ENCODE measurements around the gene WWP2. TPM values are rescaled to one million over a fixed set of nuclear protein-coding genes. Genes with fewer than 3 reads are reported as not detected.

The WWP2 gene
- polyA plus RNA-seq, 3 donors, result 29.6 to 54.4 (median 46.0) TPM

DNA sequence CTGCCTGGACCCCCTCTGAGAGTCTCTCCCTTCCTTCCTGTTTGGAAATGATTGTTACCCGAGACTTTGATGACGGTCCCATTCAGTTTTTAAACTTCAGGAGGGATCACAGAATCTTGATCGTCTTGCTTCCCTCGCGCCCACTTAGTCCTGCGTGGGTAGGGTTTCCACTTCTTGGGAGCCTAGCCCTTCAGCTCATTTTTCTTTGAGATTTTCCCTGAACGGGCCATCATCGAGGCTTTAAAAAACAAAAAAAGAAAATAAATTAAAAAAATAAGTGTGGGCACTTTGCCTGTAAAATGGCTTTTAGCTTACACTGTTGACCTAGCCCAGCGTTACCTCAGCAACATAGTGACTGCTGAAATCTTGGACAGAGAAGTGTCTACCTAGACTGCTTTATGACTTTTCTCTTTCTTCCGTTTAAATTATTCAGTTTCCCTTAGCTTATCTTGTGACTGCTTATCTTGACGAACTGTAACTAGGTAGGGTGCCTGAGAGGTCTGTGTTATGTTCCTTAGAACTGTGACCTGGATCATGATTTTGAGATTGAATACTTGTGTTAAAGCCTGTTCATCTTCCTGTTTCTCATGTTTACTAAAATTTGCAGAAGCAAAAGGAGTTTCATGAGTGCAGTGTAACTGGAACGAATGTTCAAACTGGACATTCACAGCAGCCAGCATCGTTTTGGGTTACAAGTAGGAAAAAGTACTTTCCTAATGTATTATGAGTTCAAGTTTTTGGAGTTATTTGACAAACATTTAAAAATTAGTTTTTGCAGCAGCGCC, 874 bp downstream of the WWP2 start:
- peaks cover 13 to 20% of the 10 kb centered on the region in 2 donors for H3K4me1 ChIP-seq (ENCODE audit: control insufficient read depth in 1 of 2, insufficient read depth in 2 of 2, low read length in 2 of 2)

DNA sequence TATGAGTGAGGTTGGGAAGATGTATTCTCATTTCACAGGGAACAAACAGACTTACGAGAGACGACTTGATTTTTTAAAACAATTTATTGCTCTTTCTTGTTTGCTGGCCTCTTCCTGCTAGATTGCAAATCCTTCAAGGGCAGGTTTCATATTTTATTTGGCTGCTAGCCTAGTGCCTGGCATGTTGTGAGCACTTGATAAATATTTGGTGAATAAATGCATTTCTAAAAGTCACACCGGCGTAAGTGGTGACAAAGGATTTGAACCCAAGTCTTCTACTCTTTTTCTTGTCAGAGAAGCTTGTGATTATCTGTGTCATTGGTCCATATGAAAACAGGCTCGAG, 1.4 kb downstream of the WWP2 start:
- Histone ChIP-seq H3K4me2 (replicated peaks; ENCODE audit: extremely low read depth, low read length, poor library complexity, severe bottlenecking) (peak overlapping the region; percentile 92), H3K4me3 (replicated peaks in 1 of 3; ENCODE audit: low read depth in 2 of 3, low read length in 3 of 3) (peak overlapping the region; percentile 92 to 98 (median 93)), H3K9me3 (replicated peaks in 1 of 2; ENCODE audit: control insufficient read depth in 1 of 2, insufficient read depth in 1 of 2, low read length in 2 of 2) (no peaks in the 10 kb centered on the region), H3K36me3 (replicated peaks in 1 of 2; ENCODE audit: control insufficient read depth in 1 of 2, insufficient read depth in 2 of 2, low read length in 2 of 2) (no peaks in the 10 kb centered on the region), H2AFZ (ENCODE audit: insufficient read depth, low read depth, low read length, poor library complexity, severe bottlenecking) (no peak overlapping the region), H3K4me1 (ENCODE audit: control insufficient read depth in 1 of 2, insufficient read depth in 2 of 2, low read length in 2 of 2) (peaks cover 13 to 20% of the 10 kb centered on the region in 2 donors), H3K79me2 (ENCODE audit: insufficient read depth, low read length) (peaks cover 70% of the 10 kb centered on the region), H3K9ac (ENCODE audit: insufficient read depth, low read length, poor library complexity, severe bottlenecking) (peak overlapping the region; percentile 98), H3K27ac (ENCODE audit: low read depth in 1 of 2, low read length in 2 of 2) (peak overlapping the region in 1 of 2 donors; percentile 98), H3K27me3 (ENCODE audit: control insufficient read depth in 2 of 2, insufficient read depth in 2 of 2, low read length in 2 of 2) (no peaks in the 10 kb centered on the region), H4K20me1 (ENCODE audit: insufficient read depth, low read length) (peaks cover 54% of the 10 kb centered on the region)
- Mint-ChIP-seq H3K36me3 (peaks cover 12 to 15% of the 10 kb centered on the region in 2 donors), H3K9me3 (no peaks in the 10 kb centered on the region), H3K4me1 (peaks cover 28% of the 10 kb centered on the region), H3K27me3 (ENCODE audit: low read depth in 3 of 3) (peaks cover 0 to 5% (median 1%) of the 10 kb centered on the region in 3 donors), H3K27ac (peak overlapping the region in 6 of 7 donors; percentile 89 to 97 (median 94)), H3K4me3 (peak overlapping the region; percentile 94 to 98)
- intact Hi-C loops (cut with micrococcal nuclease), result no loop called here
- 100% methylated on average over 2 of the region's 5 CpGs for WGBS (ENCODE audit: insufficient coverage)
- TF ChIP-seq, protein P1, sequence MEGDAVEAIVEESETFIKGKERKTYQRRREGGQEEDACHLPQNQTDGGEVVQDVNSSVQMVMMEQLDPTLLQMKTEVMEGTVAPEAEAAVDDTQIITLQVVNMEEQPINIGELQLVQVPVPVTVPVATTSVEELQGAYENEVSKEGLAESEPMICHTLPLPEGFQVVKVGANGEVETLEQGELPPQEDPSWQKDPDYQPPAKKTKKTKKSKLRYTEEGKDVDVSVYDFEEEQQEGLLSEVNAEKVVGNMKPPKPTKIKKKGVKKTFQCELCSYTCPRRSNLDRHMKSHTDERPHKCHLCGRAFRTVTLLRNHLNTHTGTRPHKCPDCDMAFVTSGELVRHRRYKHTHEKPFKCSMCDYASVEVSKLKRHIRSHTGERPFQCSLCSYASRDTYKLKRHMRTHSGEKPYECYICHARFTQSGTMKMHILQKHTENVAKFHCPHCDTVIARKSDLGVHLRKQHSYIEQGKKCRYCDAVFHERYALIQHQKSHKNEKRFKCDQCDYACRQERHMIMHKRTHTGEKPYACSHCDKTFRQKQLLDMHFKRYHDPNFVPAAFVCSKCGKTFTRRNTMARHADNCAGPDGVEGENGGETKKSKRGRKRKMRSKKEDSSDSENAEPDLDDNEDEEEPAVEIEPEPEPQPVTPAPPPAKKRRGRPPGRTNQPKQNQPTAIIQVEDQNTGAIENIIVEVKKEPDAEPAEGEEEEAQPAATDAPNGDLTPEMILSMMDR (IDR thresholded peaks at IDR 0.05), result no peak
- no peak for DNase-seq

More for the DNA sequence above, 874 bp downstream of the WWP2 start:
- Histone ChIP-seq H3K27me3 (ENCODE audit: control insufficient read depth in 2 of 2, insufficient read depth in 2 of 2, low read length in 2 of 2) (no peaks in the 10 kb centered on the region), H3K9me3 (replicated peaks in 1 of 2; ENCODE audit: control insufficient read depth in 1 of 2, insufficient read depth in 1 of 2, low read length in 2 of 2) (no peaks in the 10 kb centered on the region), H3K4me3 (replicated peaks in 1 of 3; ENCODE audit: low read depth in 2 of 3, low read length in 3 of 3) (peak overlapping the region; percentile 92 to 98 (median 93)), H3K9ac (ENCODE audit: insufficient read depth, low read length, poor library complexity, severe bottlenecking) (peak overlapping the region; percentile 98), H3K79me2 (ENCODE audit: insufficient read depth, low read length) (peaks cover 65% of the 10 kb centered on the region), H3K27ac (ENCODE audit: low read depth in 1 of 2, low read length in 2 of 2) (peak overlapping the region; percentile 89 to 98), H3K36me3 (replicated peaks in 1 of 2; ENCODE audit: control insufficient read depth in 1 of 2, insufficient read depth in 2 of 2, low read length in 2 of 2) (no peaks in the 10 kb centered on the region), H4K20me1 (ENCODE audit: insufficient read depth, low read length) (peaks cover 48% of the 10 kb centered on the region), H2AFZ (ENCODE audit: insufficient read depth, low read depth, low read length, poor library complexity, severe bottlenecking) (peak overlapping the region; percentile 86), H3K4me2 (replicated peaks; ENCODE audit: extremely low read depth, low read length, poor library complexity, severe bottlenecking) (peak overlapping the region; percentile 92)
- Mint-ChIP-seq H3K9me3 (no peaks in the 10 kb centered on the region), H3K27me3 (ENCODE audit: low read depth in 3 of 3) (peaks cover 1 to 5% (median 3%) of the 10 kb centered on the region in 3 donors), H3K36me3 (peaks cover 12 to 14% of the 10 kb centered on the region in 2 donors), H3K4me1 (peaks cover 27% of the 10 kb centered on the region), H3K27ac (peak overlapping the region; percentile 89 to 97 (median 94)), H3K4me3 (peak overlapping the region; percentile 94 to 98)
- 20% methylated on average over 4 of the region's 14 CpGs for WGBS (ENCODE audit: insufficient coverage)
- TF ChIP-seq, protein P1 (IDR thresholded peaks at IDR 0.05), result no peak
- peak; percentile 22 to 39 (median 28) for DNase-seq
- intact Hi-C loops (cut with micrococcal nuclease), result no loop called here
